HTERT RPE-1 (cell line): Measurements from ENCODE around the gene MB21D2.

Experiments
- in situ Hi-C: fragments of 300-500 bp; cut with MboI; formaldehyde crosslinking; loops from 4 replicates; pipeline ENCODE4 v1.14.3; 2020; ENCODE audit warnings: low sequenced_read_pairs

MB21D2 gene

GRCh38 chr3:192894676-192895075 lies 23.0 kb downstream of the MB21D2 start:
- in situ Hi-C loops: no loop called here

- in situ Hi-C loops: no loop called here
Measured at GRCh38 chr3:192892981-192893700, 24.5 kb downstream of the MB21D2 start.

- in situ Hi-C loops: no loop called here
Measured at GRCh38 chr3:192890347-192891335, 27.0 kb downstream of the MB21D2 start.

- in situ Hi-C loops: no loop called here
Measured at GRCh38 chr3:192889679-192890078, 28.0 kb downstream of the MB21D2 start.

DNA sequence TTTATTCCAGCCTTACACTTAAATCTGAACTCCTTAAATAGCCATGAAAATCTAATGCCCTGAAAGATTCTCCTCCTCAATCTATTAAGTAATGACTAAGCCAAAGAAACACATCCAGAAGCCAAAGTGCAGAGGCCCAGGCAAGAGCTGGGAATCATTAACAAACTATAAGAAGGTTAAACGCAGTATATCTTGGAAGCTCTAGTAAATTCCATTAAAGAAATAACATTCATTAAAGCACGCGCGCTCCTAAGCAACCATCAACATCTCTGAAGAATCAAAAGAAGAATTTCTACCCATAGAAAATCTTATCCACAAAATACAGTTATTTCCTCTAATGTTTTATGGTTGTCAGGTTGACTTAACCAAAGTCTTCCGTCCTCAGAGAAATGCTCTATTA lies 29.5 kb downstream of the MB21D2 start:
- in situ Hi-C loops: no loop called here

- in situ Hi-C loops: no loop called here
Measured at GRCh38 chr3:192887701-192888100, 30.0 kb downstream of the MB21D2 start.

GRCh38 chr3:192887047-192887446 lies 30.6 kb downstream of the MB21D2 start:
- in situ Hi-C loops: no loop called here

- in situ Hi-C loops: no loop called here
Measured at GRCh38 chr3:192884777-192885773, 32.6 kb downstream of the MB21D2 start.

GRCh38 chr3:192883512-192883911 lies 34.1 kb downstream of the MB21D2 start:
- in situ Hi-C loops: no loop called here

DNA sequence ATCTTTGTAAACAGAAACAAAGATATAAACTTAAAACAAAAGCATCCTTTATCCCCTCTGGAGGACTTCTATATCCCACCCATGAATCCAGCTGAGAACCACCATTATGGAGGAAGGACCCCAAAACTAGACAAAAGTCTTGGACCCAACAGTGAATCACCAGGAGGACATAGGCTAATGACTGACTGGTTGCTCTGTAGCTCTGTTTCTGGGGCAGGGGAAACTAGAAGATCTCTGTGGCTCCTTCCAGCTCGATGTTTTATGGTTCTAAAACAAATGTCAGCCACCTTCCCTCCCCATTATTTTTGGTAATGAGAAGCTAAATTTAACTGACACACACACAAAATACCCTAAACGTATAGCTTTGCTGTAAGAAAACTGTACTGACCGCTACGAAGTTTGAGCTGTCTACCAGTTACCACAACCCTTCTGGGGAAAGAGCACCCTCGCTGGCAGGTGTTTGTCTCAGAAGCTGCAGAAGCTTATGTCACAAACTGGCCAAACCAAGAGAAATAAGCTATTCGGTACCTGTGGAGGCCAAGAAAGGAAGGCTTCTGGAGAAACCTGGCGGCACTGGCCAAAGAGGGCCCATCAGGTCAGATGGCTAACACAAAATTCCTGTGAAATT lies 36.4 kb downstream of the MB21D2 start:
- in situ Hi-C loops: no loop called here

GRCh38 chr3:192880313-192880712 lies 37.3 kb downstream of the MB21D2 start:
- in situ Hi-C loops: no loop called here

DNA sequence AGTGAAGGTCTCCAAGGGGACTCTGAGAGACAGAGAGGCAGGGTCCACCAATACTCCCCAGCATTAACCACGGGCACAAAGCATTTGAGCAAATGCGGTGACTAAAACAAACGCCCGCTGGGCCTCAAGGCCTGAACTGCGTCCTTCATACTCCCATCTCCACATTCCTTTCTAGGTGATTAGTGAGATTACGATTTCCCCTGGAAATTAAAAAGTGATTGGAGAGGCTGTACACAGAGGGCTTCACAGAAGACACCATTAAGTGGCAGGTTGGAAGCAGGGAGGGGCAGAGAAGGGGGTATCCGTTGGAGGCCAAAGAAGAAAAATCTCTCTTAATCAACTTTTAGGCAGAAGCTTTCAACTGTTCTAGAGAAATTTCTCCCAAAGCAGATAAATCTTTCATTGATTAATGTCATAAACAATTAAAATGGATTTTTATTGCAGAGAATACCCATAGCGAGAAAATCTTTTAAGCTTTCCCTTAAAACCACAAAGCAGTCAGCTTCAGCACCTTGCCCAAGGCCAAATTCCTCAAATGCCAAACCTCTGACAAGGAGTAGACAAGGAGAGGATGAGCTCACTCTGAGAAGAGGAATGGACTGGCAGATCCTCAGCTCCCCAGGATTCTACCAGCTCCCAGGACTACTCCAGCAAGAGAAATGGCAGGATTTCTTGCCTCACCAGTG lies 38.2 kb downstream of the MB21D2 start:
- in situ Hi-C loops: no loop called here

GRCh38 chr3:192875971-192876565 lies 41.6 kb downstream of the MB21D2 start:
- in situ Hi-C loops: no loop called here

DNA sequence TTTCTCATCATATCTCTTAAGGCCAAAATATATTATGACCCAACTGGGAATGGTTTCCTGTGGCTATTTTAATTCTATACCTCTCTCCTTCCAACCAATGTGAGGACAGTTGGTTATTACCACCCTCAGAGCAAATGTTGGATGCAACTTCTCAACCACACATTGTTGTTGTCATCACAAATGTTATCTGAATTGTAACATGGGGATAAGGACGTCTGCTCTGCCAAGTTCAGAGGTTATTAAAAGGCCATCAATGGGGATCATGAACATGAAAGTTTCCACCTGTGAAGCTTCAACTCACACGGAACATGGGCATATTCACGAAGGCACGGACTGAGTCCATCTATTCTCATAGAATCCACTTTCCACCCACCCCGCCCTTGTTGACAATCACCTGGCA lies 46.8 kb downstream of the MB21D2 start:
- in situ Hi-C loops: no loop called here

DNA sequence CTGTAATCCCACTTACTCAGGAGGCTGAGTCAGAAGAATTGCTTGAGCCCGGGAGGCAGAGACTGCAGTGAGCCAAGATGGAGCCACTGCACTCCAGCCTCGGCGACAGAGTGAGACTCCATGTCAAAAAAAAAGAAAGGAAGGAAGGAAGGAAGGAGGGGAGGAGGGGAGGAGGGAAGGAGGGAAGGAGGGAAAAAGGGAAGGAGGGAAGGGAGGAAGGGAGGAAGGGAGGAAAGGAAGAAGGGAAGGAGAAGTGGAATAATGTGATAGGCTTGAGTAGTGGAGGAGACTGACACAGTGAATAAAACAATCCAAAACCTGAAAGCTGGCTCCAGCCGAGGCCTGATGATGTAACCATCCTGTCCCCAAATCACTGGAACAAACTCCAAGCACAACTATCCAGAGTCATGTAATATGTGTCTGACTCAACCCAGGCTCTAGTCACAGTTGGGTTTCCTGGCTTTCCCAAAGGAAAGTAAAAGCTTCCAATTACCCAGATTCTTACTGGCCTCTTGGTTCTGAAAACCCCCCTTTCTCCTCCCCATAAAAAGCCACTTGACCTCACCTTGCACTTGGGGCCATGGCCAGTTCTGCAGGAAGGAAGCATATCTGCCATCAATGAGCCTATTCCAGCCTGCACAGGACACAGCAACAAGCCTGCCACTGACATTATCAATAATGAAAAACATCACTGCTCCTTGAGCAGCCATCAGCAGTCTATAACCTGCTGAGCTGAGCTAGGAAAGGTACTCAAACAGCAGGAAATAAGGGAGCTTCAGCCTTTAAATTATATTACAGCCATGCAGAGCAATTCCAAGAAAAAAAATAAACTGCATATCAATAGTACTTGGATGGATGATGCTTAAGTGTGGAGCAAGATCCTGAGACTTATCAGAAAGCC lies 48.3 kb downstream of the MB21D2 start:
- in situ Hi-C loops: no loop called here

DNA sequence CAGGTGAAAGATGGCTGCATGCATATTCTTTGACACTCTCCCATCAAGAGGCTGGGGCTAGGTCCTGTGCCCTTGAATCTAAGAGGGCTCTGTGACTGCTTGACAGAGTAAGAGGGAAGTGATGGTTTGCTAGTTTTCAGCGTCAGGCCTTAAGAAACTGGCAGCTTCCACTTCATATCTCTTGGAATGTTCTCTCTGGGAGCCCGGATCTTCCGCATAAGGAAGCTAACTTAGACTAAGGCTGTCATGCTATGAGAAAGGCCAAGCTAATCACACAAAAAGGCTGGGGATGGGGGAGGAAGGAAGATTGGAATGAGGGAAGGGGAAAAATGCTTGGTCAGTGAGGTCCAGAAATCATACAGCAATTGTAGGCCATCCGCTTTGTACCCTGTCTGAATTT lies 50.0 kb downstream of the MB21D2 start:
- in situ Hi-C loops: no loop called here

DNA sequence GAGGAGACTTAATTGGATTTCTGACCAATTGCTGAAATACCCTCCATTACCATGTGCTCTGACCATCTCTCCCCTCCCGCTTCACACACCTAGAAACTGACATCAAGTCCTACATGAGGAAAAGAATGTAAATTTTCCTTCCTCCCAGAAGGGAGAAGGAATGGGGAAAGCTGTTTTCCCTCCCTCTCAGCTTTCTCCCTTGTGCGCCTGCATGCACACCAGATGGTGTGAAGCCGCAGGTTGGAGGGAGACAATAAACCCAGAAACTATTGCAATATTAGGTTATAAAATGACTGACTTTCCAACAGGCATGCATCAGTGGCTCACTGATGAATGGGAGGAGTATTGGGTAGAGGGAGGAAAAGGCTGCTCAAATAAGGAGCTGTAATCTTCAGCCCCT lies 50.9 kb downstream of the MB21D2 start:
- in situ Hi-C loops: no loop called here

GRCh38 chr3:192864941-192865340 lies 52.7 kb downstream of the MB21D2 start:
- in situ Hi-C loops: no loop called here
